Activated CD4-positive, alpha-beta T cell treated with anti-CD3 and anti-CD28 coated beads, Interleukin-2, amount 10 ng/mL, durations not matched to agents 7 days and 5 days (primary cell): ENCODE results near the gene LPIN3. TPM values are rescaled to one million over a fixed set of nuclear protein-coding genes. Genes with fewer than 3 reads are reported as not detected.
A peak's percentile ranks its signal among the peaks of the same experiment; 100 is the strongest.

Experiments used
- CTCF ChIA-PET: fragments of 350-600 bp; sonication (Branson Sonifier 250); formaldehyde crosslinking; loops from one replicate; lab custom pipeline; 2021; ENCODE audit warnings: antibody characterized with exemption; lab: Charles Lee
- POLR2A ChIA-PET: fragments of 350-600 bp; sonication (Branson Sonifier 250); formaldehyde crosslinking; loops from one replicate; lab custom pipeline; 2021; ENCODE audit warnings: antibody characterized with exemption; lab: Charles Lee
- DNase-seq: peaks from one replicate; pipeline ENCODE4 v3.0.0-alpha.2; 2020
- H3K27ac Mint-ChIP-seq: one replicate; pipeline ENCODE4 v1.8.0; 2021; ENCODE audit warnings: mild to moderate bottlenecking, moderate library complexity, mixed read lengths
- H3K27me3 Mint-ChIP-seq: one replicate; pipeline ENCODE4 v1.8.0; 2021; ENCODE audit warnings: mixed read lengths
- H3K36me3 Mint-ChIP-seq: one replicate; pipeline ENCODE4 v1.8.0; 2021; ENCODE audit warnings: low read depth, mixed read lengths
- H3K4me1 Mint-ChIP-seq: one replicate; pipeline ENCODE4 v1.8.0; 2021; ENCODE audit warnings: mixed read lengths
- H3K4me3 Mint-ChIP-seq: one replicate; pipeline ENCODE4 v1.8.0; 2021; ENCODE audit warnings: mild to moderate bottlenecking, moderate library complexity, mixed read lengths
- H3K9me3 Mint-ChIP-seq: one replicate; pipeline ENCODE4 v1.8.0; 2021; ENCODE audit warnings: mixed read lengths
- total RNA-seq, 2 experiments: library from RNA; stranded (reverse); gene quantifications; one replicate each; pipeline ENCODE4 v1.2.3, GENCODE V29; 2021

The LPIN3 gene
- total RNA-seq, 2 experiments from 2014 or later = 4.3 to 4.6 TPM

DNA sequence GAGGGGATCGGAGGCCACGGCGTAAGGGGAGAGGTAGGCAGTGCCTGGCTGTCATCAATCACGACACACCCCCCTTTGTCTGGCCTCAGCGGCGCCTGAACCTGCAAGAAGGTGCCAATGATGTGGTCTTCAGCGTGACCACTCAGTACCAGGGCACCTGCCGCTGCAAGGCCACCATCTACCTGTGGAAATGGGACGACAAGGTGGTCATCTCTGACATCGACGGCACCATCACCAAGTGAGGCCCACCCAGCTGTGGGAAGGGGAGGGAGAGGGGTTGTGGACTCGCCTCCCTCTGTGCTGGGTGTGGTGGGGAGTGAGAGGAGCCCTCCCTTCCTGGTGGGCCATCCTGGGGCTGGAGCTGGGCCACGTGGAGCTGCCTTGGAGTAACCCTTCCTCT, 16.3 kb downstream of the LPIN3 start:
- no peaks in the 10 kb centered on the region for H3K9me3 Mint-ChIP-seq
- CTCF ChIA-PET = interaction anchor here (0.6 kb wide), 1 partner anchor 13 kb away, joined by 3 read pairs; no protein-coding TSS in a partner anchor
- POLR2A ChIA-PET = no interaction called here

DNA sequence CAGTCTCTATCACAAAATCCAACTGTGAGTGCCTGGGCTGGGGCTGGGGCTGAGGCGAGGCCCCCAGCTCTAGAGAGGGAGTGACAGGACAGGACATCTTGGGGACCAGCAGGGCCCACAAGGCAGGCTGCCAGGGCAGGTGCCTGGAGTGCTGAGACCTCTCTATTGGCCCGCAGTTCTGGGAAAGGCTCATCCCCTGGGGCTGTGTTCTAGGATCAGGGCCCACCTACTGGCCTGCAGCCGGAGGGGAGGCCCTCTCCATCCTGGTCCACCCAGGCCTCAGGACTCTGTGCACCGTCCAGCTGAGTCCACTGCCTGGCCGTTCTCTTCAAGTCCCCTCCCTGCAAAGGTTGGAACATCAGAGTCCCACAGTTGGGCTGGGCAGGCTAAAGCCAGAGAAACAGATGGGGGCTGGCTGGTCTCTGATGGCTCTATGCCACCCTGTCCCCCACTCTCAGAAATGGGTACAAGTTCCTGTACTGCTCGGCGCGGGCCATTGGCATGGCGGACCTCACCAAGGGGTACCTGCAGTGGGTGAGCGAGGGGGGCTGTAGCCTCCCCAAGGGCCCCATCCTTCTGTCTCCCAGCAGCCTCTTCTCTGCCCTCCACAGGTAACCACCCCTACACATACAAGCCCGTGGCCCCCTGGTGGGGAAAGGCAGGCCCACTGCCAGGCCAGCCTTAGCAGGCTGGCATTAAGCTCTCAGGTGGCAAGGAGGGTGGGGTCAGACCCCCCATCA, 17.0 kb downstream of the LPIN3 start:
- DNase-seq = no peak
- Mint-ChIP-seq H3K36me3 (no peaks in the 10 kb centered on the region), H3K9me3 (no peaks in the 10 kb centered on the region), H3K27ac (no peak overlapping the region), H3K27me3 (no peaks in the 10 kb centered on the region), H3K4me1 (no peaks in the 10 kb centered on the region), H3K4me3 (no peak overlapping the region)
- POLR2A ChIA-PET = no interaction called here
- CTCF ChIA-PET = interaction anchor here (0.6 kb wide), 1 partner anchor 13 kb away, joined by 3 read pairs; no protein-coding TSS in a partner anchor

More for the DNA sequence above, 16.3 kb downstream of the LPIN3 start:
- Mint-ChIP-seq H3K27ac (no peak overlapping the region), H3K4me3 (no peak overlapping the region), H3K36me3 (no peaks in the 10 kb centered on the region), H3K27me3 (no peaks in the 10 kb centered on the region), H3K4me1 (no peaks in the 10 kb centered on the region)
- no peak for DNase-seq

DNA sequence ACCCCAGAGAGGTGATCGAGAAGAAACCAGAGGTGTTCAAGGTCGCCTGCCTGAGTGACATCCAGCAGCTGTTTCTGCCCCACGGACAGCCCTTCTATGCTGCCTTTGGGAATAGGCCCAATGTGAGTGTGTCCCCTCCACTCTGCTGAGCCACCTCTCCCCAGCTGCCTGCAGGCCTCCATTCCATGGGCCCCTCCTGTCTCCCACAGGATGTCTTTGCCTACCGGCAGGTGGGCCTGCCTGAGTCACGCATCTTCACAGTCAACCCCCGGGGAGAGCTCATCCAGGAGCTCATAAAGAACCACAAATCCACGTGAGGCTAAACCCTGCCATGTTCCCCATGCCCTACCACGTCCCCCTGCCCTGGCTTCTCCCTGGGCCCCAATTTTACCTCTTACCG, 17.6 kb downstream of the LPIN3 start:
- H3K36me3 Mint-ChIP-seq = no peaks in the 10 kb centered on the region
- peak overlapping the region; percentile 31 for H3K27ac Mint-ChIP-seq

DNA sequence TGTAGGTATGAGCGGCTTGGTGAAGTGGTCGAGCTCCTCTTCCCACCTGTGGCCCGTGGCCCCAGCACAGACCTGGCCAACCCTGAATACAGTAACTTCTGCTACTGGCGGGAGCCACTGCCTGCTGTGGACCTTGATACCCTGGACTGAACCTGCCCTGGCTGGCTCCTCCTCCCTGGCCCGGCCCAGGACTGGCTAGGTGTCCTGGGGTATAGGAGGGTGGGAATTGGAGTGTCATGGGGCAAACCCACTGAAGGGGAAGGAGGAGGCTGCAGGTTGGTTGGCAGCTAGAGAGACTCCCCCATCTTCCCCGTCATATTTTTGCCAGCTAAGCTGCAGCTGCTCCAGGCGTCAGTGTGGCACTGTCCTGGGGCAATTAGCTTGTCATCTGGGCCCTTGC, 18.1 kb downstream of the LPIN3 start:
- no peak overlapping the region for H3K4me3 Mint-ChIP-seq
- no peaks in the 10 kb centered on the region for H3K27me3 Mint-ChIP-seq
- H3K4me1 Mint-ChIP-seq = no peaks in the 10 kb centered on the region
- H3K9me3 Mint-ChIP-seq = no peaks in the 10 kb centered on the region
- ChIA-PET CTCF (no interaction called here), POLR2A (no interaction called here)
- H3K27ac Mint-ChIP-seq = no peak overlapping the region
- H3K36me3 Mint-ChIP-seq = no peaks in the 10 kb centered on the region
- no peak for DNase-seq

More for the DNA sequence above, 17.6 kb downstream of the LPIN3 start:
- no peaks in the 10 kb centered on the region for H3K27me3 Mint-ChIP-seq
- ChIA-PET CTCF (no interaction called here), POLR2A (no interaction called here)
- DNase-seq = no peak
- H3K9me3 Mint-ChIP-seq = no peaks in the 10 kb centered on the region
- no peak overlapping the region for H3K4me3 Mint-ChIP-seq
- no peaks in the 10 kb centered on the region for H3K4me1 Mint-ChIP-seq

DNA sequence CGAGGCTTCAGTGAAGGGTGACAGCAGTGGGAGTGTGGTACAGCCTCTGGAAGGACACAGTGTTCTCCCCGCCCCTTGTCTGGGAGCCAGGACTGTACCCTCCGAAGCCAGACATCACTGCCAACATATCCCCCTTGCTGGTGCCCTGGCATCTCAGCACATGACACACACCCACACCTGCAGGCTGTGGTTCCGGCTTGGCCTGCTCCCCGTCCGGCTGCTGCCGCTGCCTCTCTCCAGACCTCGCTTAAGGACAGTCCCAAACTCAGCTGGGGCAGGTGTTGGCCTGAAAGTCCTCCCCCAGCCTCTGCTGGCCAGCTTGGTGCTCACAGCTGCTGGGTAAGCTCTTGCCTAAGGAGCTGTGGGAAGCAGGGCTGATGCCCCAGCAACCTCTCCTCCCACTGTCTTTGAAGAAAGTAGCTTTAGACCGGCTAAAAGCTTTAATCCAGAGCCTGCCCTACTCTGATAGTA, 19.0 kb downstream of the LPIN3 start:
- peaks cover 2% of the 10 kb centered on the region for H3K27me3 Mint-ChIP-seq
- H3K27ac Mint-ChIP-seq = no peak overlapping the region

GRCh38 chr20:41360831-41361756, 20.5 kb downstream of the LPIN3 start:
- POLR2A ChIA-PET = no interaction called here
- Mint-ChIP-seq H3K36me3 (no peaks in the 10 kb centered on the region), H3K4me1 (no peaks in the 10 kb centered on the region), H3K4me3 (no peak overlapping the region), H3K9me3 (no peaks in the 10 kb centered on the region), H3K27ac (no peak overlapping the region), H3K27me3 (peaks cover 12% of the 10 kb centered on the region)
- CTCF ChIA-PET = no interaction called here
- no peak for DNase-seq

More for the DNA sequence above, 19.0 kb downstream of the LPIN3 start:
- H3K9me3 Mint-ChIP-seq = no peaks in the 10 kb centered on the region
- ChIA-PET POLR2A (no interaction called here), CTCF (no interaction called here)
- H3K4me3 Mint-ChIP-seq = no peak overlapping the region
- no peaks in the 10 kb centered on the region for H3K4me1 Mint-ChIP-seq
- no peak for DNase-seq
- no peaks in the 10 kb centered on the region for H3K36me3 Mint-ChIP-seq

DNA sequence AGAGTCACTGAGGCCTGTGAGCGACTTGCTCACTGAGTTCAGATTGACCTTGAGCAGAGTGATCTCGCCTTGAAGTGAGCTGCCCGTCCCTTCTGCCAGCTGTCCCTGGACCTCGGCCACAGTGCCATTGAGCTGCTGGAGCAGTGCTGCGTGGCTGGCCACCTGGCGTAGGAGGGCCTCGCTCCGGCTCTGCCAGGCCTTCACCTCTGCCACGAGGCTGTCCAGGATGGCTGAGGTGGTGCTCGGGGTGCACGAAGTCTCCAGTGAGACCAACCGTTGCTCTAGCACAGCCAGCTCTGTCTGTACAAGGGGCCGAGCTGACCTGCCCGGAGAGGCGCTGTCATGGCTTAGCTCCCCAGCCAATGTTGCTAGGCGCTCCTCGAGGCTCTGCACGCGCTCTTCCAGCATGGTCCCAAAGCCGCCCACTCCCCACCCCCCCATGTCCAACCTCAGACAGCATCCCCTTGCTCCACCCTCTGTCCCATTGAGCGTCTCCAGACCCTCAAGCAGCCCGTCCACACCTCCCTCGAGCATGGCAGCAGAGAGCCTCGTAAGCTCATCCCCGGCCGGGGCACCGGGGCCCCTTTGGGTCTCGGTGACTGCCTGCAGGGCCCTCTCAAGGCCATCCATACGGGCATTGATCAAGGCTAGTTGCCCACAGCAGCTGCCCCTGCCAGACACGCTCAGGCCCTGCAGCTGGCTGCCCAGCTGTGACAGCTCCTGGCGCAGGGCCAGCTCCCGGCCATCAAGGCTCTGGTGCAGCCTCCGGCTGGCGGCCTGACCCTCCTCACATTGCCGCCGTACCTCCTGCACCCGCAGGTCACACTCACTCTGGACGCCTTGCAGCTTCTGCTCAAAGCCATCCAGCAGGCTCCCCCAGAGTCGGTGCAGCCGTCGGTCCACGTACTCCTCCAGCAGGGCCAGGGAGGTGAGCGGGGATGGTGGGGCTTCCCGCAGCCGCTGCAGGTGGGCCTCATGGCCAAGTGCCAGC, 21.4 kb downstream of the LPIN3 start:
- Mint-ChIP-seq H3K27me3 (peaks cover 14% of the 10 kb centered on the region), H3K4me3 (no peak overlapping the region), H3K27ac (no peak overlapping the region), H3K36me3 (no peaks in the 10 kb centered on the region), H3K9me3 (no peaks in the 10 kb centered on the region), H3K4me1 (no peaks in the 10 kb centered on the region)
- POLR2A ChIA-PET = no interaction called here
- CTCF ChIA-PET = no interaction called here
- no peak for DNase-seq

- H3K36me3 Mint-ChIP-seq = no peaks in the 10 kb centered on the region
- H3K4me1 Mint-ChIP-seq = peaks cover 2% of the 10 kb centered on the region
- H3K4me3 Mint-ChIP-seq = no peak overlapping the region
- POLR2A ChIA-PET = no interaction called here
- H3K27ac Mint-ChIP-seq = no peak overlapping the region
- no peak for DNase-seq
- H3K27me3 Mint-ChIP-seq = peaks cover 21% of the 10 kb centered on the region
- no peaks in the 10 kb centered on the region for H3K9me3 Mint-ChIP-seq
- CTCF ChIA-PET = no interaction called here
Measured at GRCh38 chr20:41362748-41363140, 22.1 kb downstream of the LPIN3 start.

DNA sequence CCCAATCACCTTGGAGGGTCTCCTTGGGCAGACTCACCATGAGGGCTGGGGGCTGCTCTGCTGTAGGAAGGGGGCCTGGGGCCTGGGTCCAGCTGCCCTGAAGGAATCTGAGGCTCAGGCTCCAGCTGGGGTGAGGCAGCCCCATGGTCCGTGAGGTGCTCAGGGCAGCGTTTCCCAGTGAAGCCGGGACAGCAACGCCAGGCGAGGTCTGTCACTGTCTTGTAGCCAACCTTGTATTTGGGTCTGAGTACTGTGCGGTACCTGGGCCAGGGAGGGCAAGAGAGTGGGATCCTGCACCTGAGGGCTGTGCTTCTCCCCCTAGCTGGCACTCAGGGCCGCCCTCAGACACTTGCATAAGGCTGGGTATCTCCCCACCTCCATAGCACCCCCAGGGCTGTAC, 23.0 kb downstream of the LPIN3 start:
- Mint-ChIP-seq H3K4me1 (peaks cover 2% of the 10 kb centered on the region), H3K36me3 (no peaks in the 10 kb centered on the region), H3K27ac (no peak overlapping the region), H3K4me3 (no peak overlapping the region), H3K27me3 (peaks cover 26% of the 10 kb centered on the region), H3K9me3 (no peaks in the 10 kb centered on the region)
- no peak for DNase-seq
- ChIA-PET CTCF (no interaction called here), POLR2A (no interaction called here)

GRCh38 chr20:41364236-41364855, 23.7 kb downstream of the LPIN3 start:
- CTCF ChIA-PET = no interaction called here
- POLR2A ChIA-PET = no interaction called here
- Mint-ChIP-seq H3K9me3 (no peaks in the 10 kb centered on the region), H3K4me1 (peaks cover 2% of the 10 kb centered on the region), H3K4me3 (no peak overlapping the region), H3K27me3 (peaks cover 30% of the 10 kb centered on the region), H3K36me3 (no peaks in the 10 kb centered on the region), H3K27ac (no peak overlapping the region)
- DNase-seq = no peak

DNA sequence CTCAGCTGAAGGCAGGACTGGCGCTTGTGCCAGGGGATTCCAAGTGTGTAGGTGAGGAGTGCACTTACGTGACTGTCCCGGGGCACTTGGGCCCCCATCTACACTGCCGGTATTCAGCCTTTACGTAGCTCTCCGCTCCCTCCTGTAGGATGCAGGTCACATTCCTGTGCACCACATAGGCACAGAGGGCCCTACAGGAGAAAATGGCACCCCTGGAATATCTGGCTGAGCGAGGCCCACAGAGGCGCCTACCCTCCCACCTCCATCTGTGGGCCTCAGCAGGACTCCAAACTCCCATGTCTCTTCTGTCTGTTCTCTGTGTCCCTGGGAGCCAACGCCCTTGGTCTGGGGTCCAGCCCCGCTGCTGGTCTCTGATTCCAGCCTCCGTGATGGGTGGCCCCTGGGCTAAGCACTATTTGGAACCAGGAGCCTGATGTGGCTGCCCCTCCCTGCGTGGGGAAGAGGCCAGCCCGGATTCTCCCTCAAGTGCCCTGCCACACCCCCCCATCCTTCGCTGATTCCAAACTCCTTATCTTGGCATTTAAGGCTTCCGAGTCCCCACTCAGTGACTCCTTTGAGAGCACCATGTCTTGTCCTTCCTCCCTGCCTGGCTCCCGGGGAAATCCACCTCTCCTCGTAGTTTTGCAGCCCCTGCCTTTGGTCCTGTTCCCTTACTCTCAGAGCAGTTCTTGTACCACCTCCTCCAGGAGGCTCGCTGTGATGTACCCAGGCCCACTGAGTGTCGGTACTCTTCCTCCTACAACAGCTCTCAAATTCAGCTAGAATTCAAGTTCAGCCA, 24.5 kb downstream of the LPIN3 start:
- peaks cover 2% of the 10 kb centered on the region for H3K4me1 Mint-ChIP-seq
- H3K27me3 Mint-ChIP-seq = peaks cover 35% of the 10 kb centered on the region
- ChIA-PET POLR2A (no interaction called here), CTCF (no interaction called here)
- H3K9me3 Mint-ChIP-seq = no peaks in the 10 kb centered on the region
- H3K27ac Mint-ChIP-seq = no peak overlapping the region
- H3K36me3 Mint-ChIP-seq = no peaks in the 10 kb centered on the region
- DNase-seq = no peak
- no peak overlapping the region for H3K4me3 Mint-ChIP-seq
